IMR-90 (cell line): ENCODE results near the gene ZNF521.

Experiments used
- CHD1 ChIP-seq: IDR thresholded peaks from 2 replicates; pipeline ENCODE4 v1.6.1; 2012; ENCODE audit warnings: low read depth, low read length, improper control_type of control experiment
- FOS ChIP-seq: fragments of 150-350 bp; IDR thresholded peaks from 2 replicates; pipeline ENCODE4 v1.6.1; 2016; ENCODE audit warnings: low read depth, low read length
- MXI1 ChIP-seq: IDR thresholded peaks from 2 replicates; pipeline ENCODE4 v1.6.1; 2012; ENCODE audit warnings: low read depth, mild to moderate bottlenecking, low read length, moderate library complexity, borderline replicate concordance
- RAD21 ChIP-seq: IDR thresholded peaks from 2 replicates; pipeline ENCODE4 v1.6.1; 2012; ENCODE audit warnings: low read length, improper control_type of control experiment
- RCOR1 ChIP-seq: IDR thresholded peaks from 2 replicates; pipeline ENCODE4 v1.6.1; 2012; ENCODE audit warnings: mild to moderate bottlenecking, low read length, improper control_type of control experiment; ENCODE audit not compliant: insufficient replicate concordance
- RFX5 ChIP-seq: IDR thresholded peaks from 2 replicates; pipeline ENCODE4 v1.8.0; 2012; ENCODE audit warnings: low read depth, mild to moderate bottlenecking, low read length, moderate library complexity
- TF ChIP-seq, protein P1 (sequence below): conservative IDR thresholded peaks from 2 replicates; pipeline ENCODE4 v1.5.1; 2012; ENCODE audit warnings: mild to moderate bottlenecking, low read depth, low read length, improper control_type of control experiment
- TF ChIP-seq, protein P2 (sequence below): fragments of 150-350 bp; IDR thresholded peaks from 2 replicates; pipeline ENCODE4 v1.6.1; 2017; ENCODE audit warnings: mild to moderate bottlenecking, antibody characterized with exemption, low read length, low read depth
- TF ChIP-seq, protein P3 (sequence below): fragments of 150-350 bp; IDR thresholded peaks from 2 replicates; pipeline ENCODE4 v1.6.1; 2016; ENCODE audit warnings: low read depth, mild to moderate bottlenecking, low read length, moderate library complexity, borderline replicate concordance

DNA sequence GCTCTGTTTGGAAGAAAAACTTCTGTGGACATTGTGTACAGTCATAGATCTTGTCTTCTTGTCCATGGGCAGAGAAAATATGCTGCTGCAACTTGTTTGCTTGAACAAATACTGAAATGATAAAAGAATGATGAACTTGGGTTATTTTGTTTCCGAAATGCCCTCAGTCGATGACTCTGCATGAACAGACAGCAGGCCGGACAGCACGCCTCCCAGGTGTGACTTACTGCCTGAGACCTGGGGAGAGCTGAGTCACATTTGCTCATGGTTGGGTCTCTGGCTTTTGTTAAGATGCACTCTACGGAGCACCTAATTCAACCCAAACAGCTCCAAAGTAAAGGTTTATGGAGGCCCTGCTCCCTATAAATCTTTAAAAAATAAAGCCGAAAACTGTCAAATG lies 262.5 kb downstream of the ZNF521 start:
- no peak for TF ChIP-seq RAD21
- TF ChIP-seq, protein P1, sequence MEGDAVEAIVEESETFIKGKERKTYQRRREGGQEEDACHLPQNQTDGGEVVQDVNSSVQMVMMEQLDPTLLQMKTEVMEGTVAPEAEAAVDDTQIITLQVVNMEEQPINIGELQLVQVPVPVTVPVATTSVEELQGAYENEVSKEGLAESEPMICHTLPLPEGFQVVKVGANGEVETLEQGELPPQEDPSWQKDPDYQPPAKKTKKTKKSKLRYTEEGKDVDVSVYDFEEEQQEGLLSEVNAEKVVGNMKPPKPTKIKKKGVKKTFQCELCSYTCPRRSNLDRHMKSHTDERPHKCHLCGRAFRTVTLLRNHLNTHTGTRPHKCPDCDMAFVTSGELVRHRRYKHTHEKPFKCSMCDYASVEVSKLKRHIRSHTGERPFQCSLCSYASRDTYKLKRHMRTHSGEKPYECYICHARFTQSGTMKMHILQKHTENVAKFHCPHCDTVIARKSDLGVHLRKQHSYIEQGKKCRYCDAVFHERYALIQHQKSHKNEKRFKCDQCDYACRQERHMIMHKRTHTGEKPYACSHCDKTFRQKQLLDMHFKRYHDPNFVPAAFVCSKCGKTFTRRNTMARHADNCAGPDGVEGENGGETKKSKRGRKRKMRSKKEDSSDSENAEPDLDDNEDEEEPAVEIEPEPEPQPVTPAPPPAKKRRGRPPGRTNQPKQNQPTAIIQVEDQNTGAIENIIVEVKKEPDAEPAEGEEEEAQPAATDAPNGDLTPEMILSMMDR: no peak
- no peak for TF ChIP-seq FOS
- TF ChIP-seq RCOR1: no peak
- TF ChIP-seq RFX5: no peak
- TF ChIP-seq MXI1: no peak
- TF ChIP-seq, protein P2, sequence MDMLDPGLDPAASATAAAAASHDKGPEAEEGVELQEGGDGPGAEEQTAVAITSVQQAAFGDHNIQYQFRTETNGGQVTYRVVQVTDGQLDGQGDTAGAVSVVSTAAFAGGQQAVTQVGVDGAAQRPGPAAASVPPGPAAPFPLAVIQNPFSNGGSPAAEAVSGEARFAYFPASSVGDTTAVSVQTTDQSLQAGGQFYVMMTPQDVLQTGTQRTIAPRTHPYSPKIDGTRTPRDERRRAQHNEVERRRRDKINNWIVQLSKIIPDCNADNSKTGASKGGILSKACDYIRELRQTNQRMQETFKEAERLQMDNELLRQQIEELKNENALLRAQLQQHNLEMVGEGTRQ: no peak
- no peak for TF ChIP-seq CHD1
- TF ChIP-seq, protein P3, sequence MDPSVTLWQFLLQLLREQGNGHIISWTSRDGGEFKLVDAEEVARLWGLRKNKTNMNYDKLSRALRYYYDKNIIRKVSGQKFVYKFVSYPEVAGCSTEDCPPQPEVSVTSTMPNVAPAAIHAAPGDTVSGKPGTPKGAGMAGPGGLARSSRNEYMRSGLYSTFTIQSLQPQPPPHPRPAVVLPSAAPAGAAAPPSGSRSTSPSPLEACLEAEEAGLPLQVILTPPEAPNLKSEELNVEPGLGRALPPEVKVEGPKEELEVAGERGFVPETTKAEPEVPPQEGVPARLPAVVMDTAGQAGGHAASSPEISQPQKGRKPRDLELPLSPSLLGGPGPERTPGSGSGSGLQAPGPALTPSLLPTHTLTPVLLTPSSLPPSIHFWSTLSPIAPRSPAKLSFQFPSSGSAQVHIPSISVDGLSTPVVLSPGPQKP: no peak
